ENCODE results near the gene CNIH1.
"Not testable (repeated sequence)": the region's sequence is repeated elsewhere in the genome, so short reads cannot be mapped to it uniquely, and the experiment has no call there.

Gene CNIH1

GRCh38 chr14:54425537-54426274 lies 15.5 kb downstream of the CNIH1 start:
- DNase-seq: no peak

GRCh38 chr14:54425068-54425467 lies 16.1 kb downstream of the CNIH1 start:
- DNase-seq: no peak

- no peak for DNase-seq
These were observed 16.7 kb downstream of the CNIH1 start for GRCh38 chr14:54424479-54424901.

GRCh38 chr14:54423991-54424390 lies 17.2 kb downstream of the CNIH1 start:
- DNase-seq: no peak

GRCh38 chr14:54420478-54421142 lies 20.6 kb downstream of the CNIH1 start:
- DNase-seq: no peak

- no peak for DNase-seq
These were observed 29.8 kb downstream of the CNIH1 start for GRCh38 chr14:54411371-54411770.

- DNase-seq: no peak
These were observed 31.0 kb downstream of the CNIH1 start for GRCh38 chr14:54410215-54410614.

GRCh38 chr14:54403401-54404005 lies 37.7 kb downstream of the CNIH1 start:
- not testable (repeated sequence) for DNase-seq

- DNase-seq: no peak
These were observed 41.6 kb downstream of the CNIH1 start for GRCh38 chr14:54399560-54399959.

GRCh38 chr14:54396493-54397335 lies 44.5 kb downstream of the CNIH1 start, which contains the start of gene CDKN3:
TSS of gene CDKN3 (plus strand) at chr14:54397007. CDS start at chr14:54397069, 62 bp downstream.
- peak; percentile 99 for DNase-seq

- no peak for DNase-seq
These were observed 45.0 kb downstream of the CNIH1 start for GRCh38 chr14:54396183-54396492.

GRCh38 chr14:54395716-54396115 lies 45.5 kb downstream of the CNIH1 start:
- DNase-seq: no peak

- no peak for DNase-seq
These were observed 45.9 kb downstream of the CNIH1 start for GRCh38 chr14:54395284-54395683.

- no peak for DNase-seq
These were observed 46.6 kb downstream of the CNIH1 start for GRCh38 chr14:54394596-54394995.

GRCh38 chr14:54392986-54393884 lies 47.9 kb downstream of the CNIH1 start:
- not testable (repeated sequence) for DNase-seq

GRCh38 chr14:54392131-54392859 lies 48.9 kb downstream of the CNIH1 start:
- no peak for DNase-seq

- DNase-seq: no peak
These were observed 53.8 kb downstream of the CNIH1 start for GRCh38 chr14:54387328-54387727.

- no peak for DNase-seq
These were observed 55.6 kb downstream of the CNIH1 start for GRCh38 chr14:54385556-54385955.

GRCh38 chr14:54383835-54384234 lies 57.3 kb downstream of the CNIH1 start:
- no peak for DNase-seq

GRCh38 chr14:54381821-54382220 lies 59.4 kb downstream of the CNIH1 start:
- no peak for DNase-seq

- not testable (repeated sequence) for DNase-seq
These were observed 60.6 kb downstream of the CNIH1 start for GRCh38 chr14:54380558-54380957.
